Activated CD4-positive, alpha-beta memory T cell treated with anti-CD3 and anti-CD28 coated beads for 36 hours (primary cell): Measurements from ENCODE around the gene ABLIM3. TPM values are rescaled to one million over a fixed set of nuclear protein-coding genes. Genes with fewer than 3 reads are reported as not detected.

Experiments used
- CTCF ChIA-PET: fragments of 350-600 bp; sonication (Branson Sonifier 250); formaldehyde crosslinking; loops from one replicate; lab custom pipeline; 2021; ENCODE audit warnings: antibody characterized with exemption, inconsistent platforms; lab: Charles Lee
- POLR2A ChIA-PET: fragments of 350-600 bp; sonication (Branson Sonifier 250); formaldehyde crosslinking; loops from one replicate; lab custom pipeline; 2021; ENCODE audit warnings: antibody characterized with exemption; lab: Charles Lee
- DNase-seq: peaks from one replicate; pipeline ENCODE4 v3.0.0-alpha.2; 2020
- H3K27ac Mint-ChIP-seq: one replicate; pipeline ENCODE4 v1.8.0; 2021; ENCODE audit warnings: mixed read lengths
- H3K27me3 Mint-ChIP-seq: one replicate; pipeline ENCODE4 v1.8.0; 2021; ENCODE audit warnings: mixed read lengths
- H3K36me3 Mint-ChIP-seq: one replicate; pipeline ENCODE4 v1.8.0; 2021; ENCODE audit warnings: mixed read lengths
- H3K4me1 Mint-ChIP-seq: one replicate; pipeline ENCODE4 v1.8.0; 2021; ENCODE audit warnings: low read depth, mixed read lengths
- H3K4me3 Mint-ChIP-seq: one replicate; pipeline ENCODE4 v1.8.0; 2021; ENCODE audit warnings: mild to moderate bottlenecking, mixed read lengths
- H3K9me3 Mint-ChIP-seq: one replicate; pipeline ENCODE4 v1.8.0; 2021; ENCODE audit warnings: mixed read lengths
- intact Hi-C: fragments of 100-400 bp; cut with micrococcal nuclease; formaldehyde crosslinking; loops from one replicate; pipeline ENCODE4 v1.15.1; 2023
- total RNA-seq, 2 experiments: library from RNA; stranded (reverse); gene quantifications; one replicate each; pipeline ENCODE4 v1.2.3, GENCODE V29; 2021

Gene ABLIM3
- total RNA-seq, 2 experiments from 2014 or later: 0.10 to 0.24 TPM

DNA sequence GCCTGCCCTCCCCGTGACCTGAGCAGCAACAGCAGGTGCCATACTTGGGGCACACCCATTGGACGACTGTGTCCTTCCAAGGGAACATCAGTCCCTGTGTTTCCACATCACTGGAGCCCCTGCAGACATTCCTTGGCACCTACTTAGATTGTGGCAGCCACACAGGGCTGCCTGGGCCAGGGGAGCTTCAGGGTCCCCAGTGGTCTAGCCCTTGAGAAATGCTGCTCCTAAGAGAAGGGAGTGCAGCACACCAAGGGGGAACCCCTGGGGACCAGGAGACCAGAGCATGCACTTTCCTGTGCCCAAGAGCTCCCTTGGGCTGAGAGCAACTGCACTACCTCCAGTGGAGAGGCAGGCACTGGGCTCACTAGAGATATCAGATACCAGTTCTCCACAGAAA, 20.1 kb upstream of the ABLIM3 start:
- DNase-seq: no peak
- POLR2A ChIA-PET: no interaction called here
- intact Hi-C loops: no loop called here
- H3K27me3 Mint-ChIP-seq: peaks cover 14% of the 10 kb centered on the region
- H3K36me3 Mint-ChIP-seq: no peaks in the 10 kb centered on the region
- no peaks in the 10 kb centered on the region for H3K9me3 Mint-ChIP-seq
- H3K4me1 Mint-ChIP-seq: no peaks in the 10 kb centered on the region
- no peak overlapping the region for H3K4me3 Mint-ChIP-seq
- no peak overlapping the region for H3K27ac Mint-ChIP-seq
- CTCF ChIA-PET: no interaction called here

DNA sequence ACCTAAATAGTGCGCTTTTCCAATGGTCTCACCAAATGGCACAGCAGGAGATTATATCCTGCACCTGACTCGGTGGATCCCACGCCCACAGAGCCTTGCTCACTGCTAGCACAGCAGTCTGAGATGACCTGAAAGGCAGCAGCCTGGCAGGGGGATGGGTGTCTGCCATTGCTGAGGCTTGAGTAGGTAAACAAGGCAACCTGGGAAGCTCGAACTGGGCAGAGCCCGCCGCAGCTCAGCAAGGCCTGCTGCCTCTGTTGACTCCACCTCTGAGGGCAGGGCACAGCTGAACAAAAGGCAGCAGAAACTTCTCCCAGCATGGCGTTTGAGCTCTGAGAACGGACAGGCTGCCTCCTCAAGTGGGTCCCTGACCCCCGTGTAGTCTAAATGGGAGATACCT, 18.1 kb upstream of the ABLIM3 start:
- DNase-seq: no peak
- Mint-ChIP-seq H3K27ac (no peak overlapping the region), H3K4me1 (no peaks in the 10 kb centered on the region), H3K36me3 (no peaks in the 10 kb centered on the region), H3K9me3 (no peaks in the 10 kb centered on the region), H3K4me3 (no peak overlapping the region), H3K27me3 (peaks cover 8% of the 10 kb centered on the region)
- intact Hi-C loops: no loop called here
- ChIA-PET POLR2A (no interaction called here), CTCF (interaction anchor here (1.1 to 1.2 kb wide), 2 partner anchors 8 to 391 kb away, joined by 3 to 6 read pairs; no protein-coding TSS in a partner anchor)

DNA sequence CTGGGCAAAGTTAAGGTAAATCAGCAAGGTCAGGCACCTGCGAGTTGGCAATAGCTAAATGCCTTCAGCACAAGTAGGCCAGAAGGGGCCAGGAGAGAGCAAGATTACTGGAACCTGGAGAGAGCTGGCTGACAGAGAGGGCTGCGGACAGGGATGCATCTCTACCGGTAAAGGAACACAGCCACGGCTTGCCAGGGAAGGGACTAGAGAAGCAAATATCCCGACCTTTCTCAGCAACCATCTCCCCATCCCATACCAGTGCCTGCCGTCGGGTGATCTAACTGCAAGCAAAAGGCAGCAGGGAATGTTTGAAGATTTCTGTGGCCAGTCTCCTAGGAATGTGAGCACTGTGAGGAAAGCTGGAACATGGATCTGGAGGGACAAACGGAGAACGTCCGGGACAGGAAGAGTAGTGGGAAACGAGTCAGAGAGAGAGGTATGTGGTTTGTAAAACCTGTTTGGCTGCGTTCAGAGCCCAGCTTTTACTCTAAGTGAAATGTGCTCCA, 15.9 kb upstream of the ABLIM3 start:
- Mint-ChIP-seq H3K4me1 (no peaks in the 10 kb centered on the region), H3K4me3 (no peak overlapping the region), H3K9me3 (no peaks in the 10 kb centered on the region), H3K27ac (no peak overlapping the region), H3K36me3 (no peaks in the 10 kb centered on the region), H3K27me3 (peaks cover 11% of the 10 kb centered on the region)
- ChIA-PET CTCF (interaction anchor here (0.6 to 1.5 kb wide), 4 partner anchors 10 to 392 kb away, joined by 3 to 8 read pairs (median 3); no protein-coding TSS in a partner anchor), POLR2A (interaction anchor here (0.6 kb wide), 1 partner anchor 1274 kb away, joined by 3 read pairs; no protein-coding TSS in a partner anchor)
- intact Hi-C loops: no loop called here
- no peak for DNase-seq

DNA sequence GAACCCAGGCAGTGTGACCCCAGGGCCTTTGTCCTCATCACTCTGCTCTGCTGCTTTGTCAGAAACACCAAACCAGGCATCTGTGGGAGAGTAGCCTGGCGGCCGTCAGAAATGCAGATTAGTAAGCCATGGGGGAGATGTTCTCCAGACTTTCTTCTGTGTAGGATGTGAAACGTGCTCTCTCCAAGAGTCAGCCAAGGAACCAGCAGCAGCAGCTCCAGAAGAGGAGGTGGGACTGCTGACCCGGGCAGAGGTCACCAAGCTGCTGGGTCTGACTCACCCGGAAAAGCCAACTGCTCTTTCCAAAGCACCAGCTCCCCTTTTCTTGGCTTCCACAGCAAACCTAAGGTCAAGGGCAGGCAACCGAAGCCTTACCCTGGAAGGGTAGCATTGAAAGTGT, 14.4 kb upstream of the ABLIM3 start:
- H3K27ac Mint-ChIP-seq: no peak overlapping the region
- H3K4me1 Mint-ChIP-seq: no peaks in the 10 kb centered on the region
- ChIA-PET CTCF (interaction anchor here (0.8 to 1.2 kb wide), 4 partner anchors 11 to 393 kb away, joined by 3 to 4 read pairs (median 3); no protein-coding TSS in a partner anchor), POLR2A (no interaction called here)
- DNase-seq: no peak
- no peaks in the 10 kb centered on the region for H3K9me3 Mint-ChIP-seq
- intact Hi-C loops: no loop called here
- H3K4me3 Mint-ChIP-seq: no peak overlapping the region
- H3K27me3 Mint-ChIP-seq: peaks cover 11% of the 10 kb centered on the region
- no peaks in the 10 kb centered on the region for H3K36me3 Mint-ChIP-seq

DNA sequence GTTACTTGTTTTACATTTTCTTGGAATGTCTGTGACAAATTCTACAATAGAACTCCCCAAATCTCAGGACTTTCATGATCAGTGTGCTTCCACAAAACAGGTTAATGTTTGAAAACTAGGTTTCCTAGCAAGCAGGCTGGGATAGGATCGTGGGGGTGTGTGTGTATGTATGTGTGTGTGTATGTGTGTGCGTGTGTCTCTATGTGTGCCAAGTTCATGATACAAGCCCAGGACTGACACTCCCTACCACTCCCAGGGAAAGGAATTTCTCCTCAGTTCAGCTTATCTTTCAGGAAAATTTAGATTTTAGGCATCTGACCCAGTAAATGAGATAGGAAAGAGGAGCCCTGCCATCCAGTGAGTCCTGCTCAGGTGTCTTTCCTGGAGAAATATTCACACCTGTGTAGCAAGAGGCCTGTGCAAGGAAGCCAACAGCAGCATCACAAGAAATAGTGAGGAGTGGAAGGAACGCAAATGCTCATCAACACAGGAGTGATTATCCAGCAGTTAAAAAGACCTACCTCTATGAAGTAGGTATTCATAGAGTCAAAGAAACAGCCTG, 13.8 kb upstream of the ABLIM3 start:
- DNase-seq: no peak
- Mint-ChIP-seq H3K36me3 (no peaks in the 10 kb centered on the region), H3K27ac (no peak overlapping the region), H3K4me1 (no peaks in the 10 kb centered on the region), H3K9me3 (no peaks in the 10 kb centered on the region), H3K4me3 (no peak overlapping the region), H3K27me3 (peaks cover 11% of the 10 kb centered on the region)
- ChIA-PET POLR2A (no interaction called here), CTCF (interaction anchor here (0.8 to 1.2 kb wide), 4 partner anchors 12 to 393 kb away, joined by 3 to 4 read pairs (median 3); no protein-coding TSS in a partner anchor)
- intact Hi-C loops: no loop called here

DNA sequence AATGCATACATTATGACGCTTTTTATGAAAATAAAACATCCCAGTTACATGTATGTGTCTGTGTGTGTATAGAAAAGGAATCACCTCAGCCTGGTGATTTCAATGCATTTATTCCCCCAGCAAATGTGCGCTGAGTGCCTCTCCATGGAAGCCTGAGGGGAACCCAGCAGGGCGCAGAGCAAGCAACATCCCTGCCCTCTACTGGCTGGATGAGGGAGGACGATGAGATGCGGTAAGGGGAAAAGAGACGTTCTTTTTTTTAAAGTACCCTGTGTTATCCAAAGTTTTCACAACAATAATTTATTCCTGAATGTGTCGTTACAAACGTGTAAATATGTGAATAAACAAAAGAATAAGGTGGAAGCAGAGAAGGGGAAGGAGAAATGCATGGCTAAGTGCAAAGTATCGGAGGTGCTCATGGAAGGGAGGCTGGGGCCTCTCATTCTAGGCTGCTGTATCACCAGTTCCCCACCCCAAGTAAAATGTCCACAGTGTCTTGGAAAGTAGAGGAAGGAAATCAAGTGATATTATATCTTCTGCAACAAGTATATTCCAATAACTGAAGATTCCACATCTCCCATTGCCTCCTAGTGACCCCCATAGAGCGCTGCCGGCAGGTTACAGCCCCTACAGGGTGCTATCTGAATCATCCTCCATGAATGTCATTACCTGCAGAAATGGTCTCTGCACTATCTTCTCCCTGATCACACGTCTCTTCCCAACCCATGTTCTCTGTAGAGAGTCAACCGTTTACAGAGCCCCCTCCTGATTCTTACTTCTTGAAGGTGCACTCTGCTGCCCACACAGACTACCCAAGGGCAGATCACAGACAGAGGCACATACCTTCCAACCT, 13.0 kb upstream of the ABLIM3 start:
- intact Hi-C loops: no loop called here
- ChIA-PET CTCF (interaction anchor here (1.0 kb wide), 1 partner anchor 142 kb away, joined by 4 read pairs; no protein-coding TSS in a partner anchor), POLR2A (no interaction called here)
- DNase-seq: peak; percentile 23
- Mint-ChIP-seq H3K36me3 (no peaks in the 10 kb centered on the region), H3K27me3 (peaks cover 11% of the 10 kb centered on the region), H3K4me1 (no peaks in the 10 kb centered on the region), H3K27ac (no peak overlapping the region), H3K4me3 (no peak overlapping the region), H3K9me3 (no peaks in the 10 kb centered on the region)

DNA sequence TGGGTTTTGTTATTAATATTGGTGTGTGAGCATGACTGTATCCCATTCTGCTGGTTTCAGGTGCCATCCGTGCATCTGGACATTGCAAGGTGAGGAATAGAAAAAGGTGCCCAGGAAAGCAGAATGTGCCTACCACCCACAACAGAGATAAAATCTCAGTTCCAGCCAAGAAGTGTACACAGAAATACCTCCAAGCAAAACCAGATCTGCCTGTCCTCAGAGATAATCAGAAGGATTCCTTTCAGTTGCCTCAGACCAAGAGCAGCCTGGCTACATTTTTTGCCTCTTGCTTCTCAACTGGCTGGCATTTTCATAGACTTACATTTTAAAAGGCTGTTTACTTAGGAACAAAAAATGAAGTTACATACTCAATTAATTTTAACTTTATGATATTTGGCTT, 12.1 kb upstream of the ABLIM3 start:
- Mint-ChIP-seq H3K36me3 (no peaks in the 10 kb centered on the region), H3K9me3 (no peaks in the 10 kb centered on the region), H3K4me3 (no peak overlapping the region), H3K27ac (no peak overlapping the region), H3K4me1 (no peaks in the 10 kb centered on the region), H3K27me3 (peaks cover 16% of the 10 kb centered on the region)
- CTCF ChIA-PET: interaction anchor here (0.9 to 1.0 kb wide), 2 partner anchors 93 to 141 kb away, joined by 3 to 4 read pairs; no protein-coding TSS in a partner anchor
- intact Hi-C loops: no loop called here
- no peak for DNase-seq
- POLR2A ChIA-PET: no interaction called here

DNA sequence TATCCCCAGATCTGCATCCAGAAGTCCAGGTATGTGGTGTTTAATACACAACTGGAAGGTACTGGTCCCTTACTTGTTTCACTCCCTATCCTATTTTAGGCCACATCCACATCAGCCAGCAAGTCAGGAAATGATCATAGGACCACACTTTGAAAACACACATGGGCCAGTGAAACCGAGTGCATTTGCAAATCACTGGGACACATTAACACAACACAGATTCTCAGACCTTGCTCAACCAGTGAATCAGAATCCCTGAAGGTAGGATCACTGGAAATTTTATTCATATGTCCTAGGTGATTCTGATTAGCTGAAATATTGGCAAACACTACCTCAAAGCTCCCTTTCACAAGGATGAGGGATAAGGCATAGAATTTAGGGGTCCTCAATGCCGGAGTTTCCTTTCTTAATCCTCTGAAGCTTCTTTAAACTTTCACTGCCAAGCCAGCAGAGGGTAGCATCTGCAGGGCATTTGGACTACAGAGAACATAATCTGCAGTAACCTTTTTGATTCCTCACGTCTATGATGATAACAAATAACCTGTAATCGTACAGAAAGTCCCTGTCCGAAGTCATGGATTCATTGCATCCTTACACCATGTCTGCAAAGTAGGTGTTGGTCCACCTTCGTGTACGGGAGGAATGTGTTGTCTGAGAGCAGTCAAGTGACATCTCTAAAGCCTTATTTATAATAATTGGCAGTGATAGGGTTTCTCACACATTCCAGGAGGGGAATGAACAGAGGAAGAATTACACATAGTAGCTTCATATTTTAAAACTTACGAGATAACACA, 11.0 kb upstream of the ABLIM3 start:
- intact Hi-C loops: no loop called here
- H3K27me3 Mint-ChIP-seq: peaks cover 16% of the 10 kb centered on the region
- CTCF ChIA-PET: interaction anchor here (0.9 to 1.0 kb wide), 3 partner anchors 94 to 170 kb away, joined by 3 read pairs; no protein-coding TSS in a partner anchor

DNA sequence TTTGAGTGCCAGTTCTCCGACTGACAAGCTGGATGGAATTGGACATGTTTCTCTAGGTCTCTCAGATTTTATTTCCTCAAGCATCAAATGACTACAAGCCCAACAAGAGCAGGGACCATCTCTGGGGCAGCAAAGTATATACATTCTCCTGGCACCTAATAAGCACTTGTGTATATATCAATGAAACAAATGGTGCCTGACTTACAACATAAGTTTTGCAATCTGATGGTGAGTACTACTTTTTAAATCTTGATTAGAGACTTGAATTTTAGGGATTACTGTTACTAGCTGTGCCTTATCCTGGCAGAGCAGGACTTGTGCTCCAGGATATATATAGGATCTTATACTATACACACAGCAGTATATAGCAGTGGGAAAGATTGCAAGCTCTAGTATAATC, 8.8 kb upstream of the ABLIM3 start:
- no peak overlapping the region for H3K27ac Mint-ChIP-seq
- CTCF ChIA-PET: interaction anchor here (1.6 to 2.1 kb wide), 3 partner anchors 10 to 137 kb away, joined by 4 to 7 read pairs (median 6); partner anchors contain the start of gene ABLIM3

More for the DNA sequence above, 11.0 kb upstream of the ABLIM3 start:
- Mint-ChIP-seq H3K4me1 (no peaks in the 10 kb centered on the region), H3K9me3 (no peaks in the 10 kb centered on the region), H3K4me3 (no peak overlapping the region), H3K36me3 (no peaks in the 10 kb centered on the region), H3K27ac (no peak overlapping the region)
- POLR2A ChIA-PET: no interaction called here
- DNase-seq: no peak

DNA sequence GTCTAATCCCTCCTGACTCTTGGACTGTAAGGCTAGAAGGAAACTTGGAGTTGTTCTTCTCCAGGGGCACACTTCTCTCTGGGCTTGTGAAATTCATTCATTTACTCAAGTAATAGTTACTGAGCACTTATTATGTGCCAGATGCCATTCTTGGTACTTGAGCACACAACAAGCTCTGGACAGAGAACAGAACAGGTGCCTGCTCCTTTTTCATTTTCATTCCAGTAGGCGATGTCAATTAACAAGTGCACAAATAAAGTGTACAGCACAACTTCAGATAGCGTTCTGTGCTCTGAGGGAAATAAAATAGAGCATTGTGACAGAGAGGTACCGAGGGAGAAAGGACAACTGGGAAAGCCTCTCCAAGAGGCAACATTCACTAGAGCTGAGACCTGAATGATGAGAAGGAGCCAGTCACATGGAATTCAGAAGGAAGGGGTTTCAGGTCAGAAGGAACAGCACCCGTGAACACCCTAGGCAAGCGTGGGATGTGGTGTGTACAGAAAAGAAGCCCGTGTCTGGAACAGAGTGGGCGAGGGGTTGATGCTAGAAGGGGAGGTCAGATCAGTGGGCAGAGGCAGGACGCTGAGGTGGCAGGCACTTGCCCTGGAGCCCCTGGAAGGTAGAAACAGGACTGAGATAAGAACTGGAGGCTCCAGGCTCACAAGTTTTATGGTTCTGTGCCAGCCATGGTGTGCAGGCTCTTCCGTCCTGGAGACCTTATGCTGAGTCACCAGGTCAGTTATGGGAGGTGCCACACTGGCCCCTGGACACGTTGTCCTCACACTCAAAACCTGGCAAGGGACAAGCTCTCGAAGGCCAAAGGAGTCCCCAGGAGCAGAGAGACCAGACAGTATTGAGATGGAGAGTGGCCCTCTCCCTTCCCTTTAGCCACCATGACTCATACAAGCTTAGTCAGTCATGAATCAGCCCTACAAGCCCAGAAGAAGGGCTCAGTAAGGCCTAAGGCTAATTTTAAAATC, 7.2 kb upstream of the ABLIM3 start:
- ChIA-PET POLR2A (no interaction called here), CTCF (interaction anchor here (0.9 to 2.1 kb wide), 3 partner anchors 21 to 400 kb away, joined by 3 to 7 read pairs (median 4); no protein-coding TSS in a partner anchor)
- Mint-ChIP-seq H3K27ac (no peak overlapping the region), H3K27me3 (peaks cover 16% of the 10 kb centered on the region), H3K9me3 (no peaks in the 10 kb centered on the region), H3K36me3 (no peaks in the 10 kb centered on the region), H3K4me1 (no peaks in the 10 kb centered on the region), H3K4me3 (no peak overlapping the region)
- intact Hi-C loops: no loop called here
- no peak for DNase-seq

More for the DNA sequence above, 8.8 kb upstream of the ABLIM3 start:
- Mint-ChIP-seq H3K9me3 (no peaks in the 10 kb centered on the region), H3K4me1 (no peaks in the 10 kb centered on the region), H3K4me3 (no peak overlapping the region), H3K27me3 (peaks cover 16% of the 10 kb centered on the region), H3K36me3 (no peaks in the 10 kb centered on the region)
- intact Hi-C loops: no loop called here
- POLR2A ChIA-PET: no interaction called here
- DNase-seq: no peak
